ENCODE results near the gene NUDCD3. TPM values are rescaled to one million over a fixed set of nuclear protein-coding genes. Genes with fewer than 3 reads are reported as not detected.

NUDCD3 gene
- total and polyA plus RNA-seq, 2 of the 8 experiments (the other 6 are each of a cell fraction or from before 2014, with no cell fraction given): 35.2 to 93.7 TPM

GRCh38 chr7:44375236-44375699 lies 115.2 kb downstream of the NUDCD3 start:
- Histone ChIP-seq H3K27ac (ENCODE audit: low read depth, low read length) (no peak overlapping the region), H2BK15ac (ENCODE audit: low read length) (no peak overlapping the region), H4K20me1 (replicated peaks in 1 of 2; ENCODE audit: control insufficient read depth in 1 of 2, insufficient read depth in 2 of 2, low read length in 2 of 2) (peaks cover 0 to 7% of the 10 kb centered on the region in 2 experiments), H3K56ac (replicated peaks; ENCODE audit: insufficient read length, low read depth, low read length) (no peak overlapping the region), H3K9ac (replicated peaks in 1 of 4; ENCODE audit: extremely low read depth in 1 of 4, low read depth in 3 of 4, low read length in 3 of 4) (no peak overlapping the region), H3K23ac (ENCODE audit: insufficient read length) (no peak overlapping the region), H2BK20ac (ENCODE audit: low read length) (no peak overlapping the region), H3K18ac (ENCODE audit: extremely low read depth, low read length) (no peak overlapping the region), H2AFZ (ENCODE audit: low read length) (no peak overlapping the region), H3K79me2 (ENCODE audit: control insufficient read depth in 1 of 2, insufficient read depth in 2 of 2, low read length in 2 of 2) (no peaks in the 10 kb centered on the region), H3K4ac (replicated peaks; ENCODE audit: insufficient read length, low read depth, low read length) (no peak overlapping the region), H3K9me3 (ENCODE audit: insufficient read depth in 2 of 2, low read depth in 1 of 2, low read length in 1 of 2) (no peaks in the 10 kb centered on the region), H4K91ac (replicated peaks; ENCODE audit: insufficient read length, low read length) (no peak overlapping the region), H4K8ac (ENCODE audit: extremely low read depth, insufficient read depth, low read length) (0 out of 2 replicates have a peak overlapping the region, but pooled peaks have one; percentile 35), H2BK12ac (ENCODE audit: low read depth, low read length) (no peak overlapping the region), H3K36me3 (ENCODE audit: control insufficient read depth in 2 of 4, insufficient read depth in 4 of 4, low read length in 3 of 4) (no peaks in the 10 kb centered on the region), H3K4me1 (replicated peaks in 1 of 4; ENCODE audit: control insufficient read depth in 3 of 4, insufficient read depth in 4 of 4, low read length in 3 of 4) (no peaks in the 10 kb centered on the region), H2AK5ac (ENCODE audit: low read depth, low read length) (no peak overlapping the region), H3K79me1 (ENCODE audit: low read depth, low read length) (no peaks in the 10 kb centered on the region), H3K14ac (ENCODE audit: insufficient read length) (no peak overlapping the region), H3K27me3 (replicated peaks in 1 of 4; ENCODE audit: control insufficient read depth in 3 of 4, extremely low read depth in 1 of 4, insufficient read depth in 3 of 4, low read length in 3 of 4) (peaks cover 0 to 2% (median 0%) of the 10 kb centered on the region in 4 experiments; a peak in 4 of 7 replicates), H3K4me2 (ENCODE audit: insufficient read depth in 1 of 2, low read depth in 2 of 2, low read length in 2 of 2) (no peak overlapping the region), H3K23me2 (ENCODE audit: low read depth, low read length) (peaks cover 2% of the 10 kb centered on the region; the same call in 1 of the 2 replicates), H2BK120ac (replicated peaks; ENCODE audit: low read depth, low read length) (no peak overlapping the region), H3K4me3 (ENCODE audit: extremely low read depth in 1 of 4, insufficient read depth in 2 of 4, low read depth in 3 of 4, low read length in 4 of 4) (no peak overlapping the region), H2BK5ac (ENCODE audit: low read depth, low read length) (no peak overlapping the region), H4K5ac (ENCODE audit: insufficient read length, low read depth, low read length) (no peak overlapping the region)
- DNase-seq (ENCODE audit: low read depth in 1 of 2, low spot score in 2 of 2) (peak in 1 of 2 experiments; percentile 82), FAIRE-seq (no peak)
- CTCF ChIA-PET (ENCODE audit: partially characterized antibody): interaction anchor here (0.6 to 1.6 kb wide), 16 partner anchors 9 to 180 kb away, joined by 3 to 7 read pairs (median 3); no protein-coding TSS in a partner anchor
- TF ChIP-seq CBX5 (IDR thresholded peaks at IDR 0.05; ENCODE audit: low read depth, low read length) (no peak), CTCF (IDR thresholded peaks at IDR 0.05; ENCODE audit: control extremely low read depth in 1 of 3, insufficient read depth in 1 of 3, low read depth in 1 of 3, low read length in 3 of 3) (peak; percentile 84 to 87 (median 86)), EGR1 (IDR thresholded peaks at IDR 0.05; ENCODE audit: borderline replicate concordance, low read depth, low read length) (no peak), CTBP2 (IDR thresholded peaks at IDR 0.05; ENCODE audit: borderline replicate concordance, insufficient read depth, insufficient read length, low read length) (no peak), RAD21 (IDR thresholded peaks at IDR 0.05 in 1 of 2, conservative IDR thresholded peaks at IDR 0.05 in 1 of 2; ENCODE audit: low read depth in 2 of 2, low read length in 2 of 2) (peak; percentile 73 to 86), FOSL1 (IDR thresholded peaks at IDR 0.05; ENCODE audit: insufficient read depth, low read depth, low read length) (no peak)
- 90% methylated on average over 9 of the region's 9 CpGs; no CpG with 5 or more reads in 1 of the 2 experiments for WGBS, 2 experiments (ENCODE audit: extremely low coverage in 1 of 2, insufficient coverage in 1 of 2, insufficient read length in 1 of 2, insufficient replicate concordance in 2 of 2, low coverage in 1 of 2, low lambda C conversion rate in 2 of 2, missing lambda C conversion rate in 1 of 2)
- POLR2A ChIA-PET (ENCODE audit: partially characterized antibody): interaction anchor here (1.2 kb wide), 1 partner anchor 189 kb away, joined by 4 read pairs; no protein-coding TSS in a partner anchor

Measured in H1 (cell line).